KG1 (cell line): ENCODE measurements around the gene SYN1.
A peak's percentile ranks its signal among the peaks of the same experiment; 100 is the strongest.

ENCODE experiments used
- DNase-seq: peaks from one replicate; lab custom pipeline; 2025; lab: John Stamatoyannopoulos, UW

SYN1 gene

DNA sequence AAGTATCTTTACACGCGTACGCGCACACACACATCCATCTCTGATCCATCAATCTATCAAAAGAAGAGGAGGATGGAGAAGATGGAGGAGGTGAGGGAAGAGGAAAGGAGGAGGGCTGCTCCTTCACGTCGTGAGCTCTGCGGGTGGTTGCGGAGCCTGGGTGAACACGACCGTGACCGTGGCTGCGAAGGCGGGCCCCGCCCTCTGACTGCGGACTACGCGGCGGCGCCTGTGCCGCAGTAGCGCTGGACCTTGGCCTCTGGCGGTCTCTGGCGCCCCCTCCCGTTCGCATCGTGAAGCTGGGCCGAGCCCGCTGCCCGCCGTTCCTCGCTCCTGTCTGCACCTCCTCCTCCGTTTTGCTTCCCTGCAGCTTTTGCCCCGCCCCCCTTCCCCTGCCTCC is 96.4 kb downstream of the SYN1 start:
- DNase-seq, result peak; percentile 37
